Fibroblast of lung (primary cell): ENCODE results near the gene COL4A2. TPM values are rescaled to one million over a fixed set of nuclear protein-coding genes. Genes with fewer than 3 reads are reported as not detected.

Source experiments
- DNase-seq, 2 donors: peaks; one replicate each; pipeline versions ENCODE4 v3.0.0 to v3.0.0-alpha.2; 2010; ENCODE audit warnings: low read depth in 2 of 2
- H2AFZ ChIP-seq: 2 replicates; pipeline ENCODE4 v1.5.1; 2012; ENCODE audit warnings: low read length, control low read depth, inconsistent platforms
- H3K27ac ChIP-seq: 2 replicates; pipeline ENCODE4 v1.5.1; 2011; ENCODE audit warnings: low read length, control low read depth; ENCODE audit not compliant: insufficient read depth
- H3K27me3 ChIP-seq: 2 replicates; pipeline ENCODE4 v1.5.1; 2011; ENCODE audit warnings: mild to moderate bottlenecking, low read length; ENCODE audit not compliant: control insufficient read depth, insufficient read depth
- H3K36me3 ChIP-seq: 2 replicates; pipeline ENCODE4 v1.5.1; 2011; ENCODE audit warnings: low read length; ENCODE audit not compliant: control insufficient read depth, insufficient read depth
- H3K4me1 ChIP-seq: 2 replicates; pipeline ENCODE4 v1.5.1; 2011; ENCODE audit warnings: low read length; ENCODE audit not compliant: control insufficient read depth, insufficient read depth; ENCODE audit errors: extremely low read depth
- H3K4me2 ChIP-seq: 2 replicates; pipeline ENCODE4 v1.5.1; 2011; ENCODE audit warnings: low read length, control low read depth; ENCODE audit not compliant: insufficient read depth; ENCODE audit errors: extremely low read depth
- H3K4me3 ChIP-seq, 4 experiments: fragments of 200-600 bp in 1 of 4; sonication (generic) in 1 of 4; replicated peaks in 1 of 4; 2 replicates each; pipeline ENCODE4 v1.5.1; 2011 to 2016; ENCODE audit warnings: low read length in 4 of 4, low read depth in 3 of 4, mild to moderate bottlenecking in 3 of 4, control low read depth in 2 of 4, inconsistent platforms in 1 of 4, mixed read lengths in 1 of 4; ENCODE audit not compliant: insufficient read depth in 1 of 4; ENCODE audit errors: control extremely low read depth in 1 of 4
- H3K79me2 ChIP-seq: 2 replicates; pipeline ENCODE4 v1.5.1; 2012; ENCODE audit warnings: mild to moderate bottlenecking, low read length, inconsistent platforms; ENCODE audit not compliant: control insufficient read depth, insufficient read depth
- H3K9ac ChIP-seq: 2 replicates; pipeline ENCODE4 v1.5.1; 2011; ENCODE audit warnings: mild to moderate bottlenecking, low read length, control low read depth; ENCODE audit not compliant: insufficient read depth
- H3K9me3 ChIP-seq: 2 replicates; pipeline ENCODE4 v1.5.1; 2012; ENCODE audit warnings: low read depth, low read length; ENCODE audit not compliant: control insufficient read depth, insufficient read depth
- H4K20me1 ChIP-seq: 2 replicates; pipeline ENCODE4 v1.5.1; 2011; ENCODE audit warnings: low read length; ENCODE audit not compliant: control insufficient read depth, insufficient read depth; ENCODE audit errors: extremely low read depth
- EZH2 ChIP-seq: IDR thresholded peaks from 2 replicates; pipeline ENCODE4 v1.5.1; 2012; ENCODE audit warnings: low read length, control low read depth, mild to moderate bottlenecking; ENCODE audit errors: missing control alignments
- polyA plus RNA-seq, 2 donors: library from polyadenylated mRNA; depleted of rRNA in 1 of 2; stranded (reverse) in 1 of 2; unstranded in 1 of 2; fragments of >200 nt; gene quantifications; 2 replicates each; pipeline ENCODE4 v1.2.1, GENCODE V29; 2011 to 2012; ENCODE audit warnings: missing spikeins in 1 of 2
- total RNA-seq: library from RNA; depleted of rRNA; stranded (reverse); fragments of >200 nt; gene quantifications from 2 replicates; pipeline ENCODE4 v1.2.1, GENCODE V29; 2014
- TF ChIP-seq, protein P1 (sequence below), 2 donors: IDR thresholded peaks in 1 of 2; conservative IDR thresholded peaks in 1 of 2; 1 replicate in 1 of 2; 2 replicates in 1 of 2; pipeline ENCODE4 v1.5.1; 2011 to 2012; ENCODE audit warnings: low read length in 2 of 2, control low read depth in 1 of 2, inconsistent platforms in 1 of 2, low read depth in 1 of 2, mild to moderate bottlenecking in 1 of 2

Gene COL4A2
- total and polyA plus RNA-seq, 2 donors (not counting 1 experiment from before 2014, with no cell fraction given): 93.1 to 463 TPM

DNA sequence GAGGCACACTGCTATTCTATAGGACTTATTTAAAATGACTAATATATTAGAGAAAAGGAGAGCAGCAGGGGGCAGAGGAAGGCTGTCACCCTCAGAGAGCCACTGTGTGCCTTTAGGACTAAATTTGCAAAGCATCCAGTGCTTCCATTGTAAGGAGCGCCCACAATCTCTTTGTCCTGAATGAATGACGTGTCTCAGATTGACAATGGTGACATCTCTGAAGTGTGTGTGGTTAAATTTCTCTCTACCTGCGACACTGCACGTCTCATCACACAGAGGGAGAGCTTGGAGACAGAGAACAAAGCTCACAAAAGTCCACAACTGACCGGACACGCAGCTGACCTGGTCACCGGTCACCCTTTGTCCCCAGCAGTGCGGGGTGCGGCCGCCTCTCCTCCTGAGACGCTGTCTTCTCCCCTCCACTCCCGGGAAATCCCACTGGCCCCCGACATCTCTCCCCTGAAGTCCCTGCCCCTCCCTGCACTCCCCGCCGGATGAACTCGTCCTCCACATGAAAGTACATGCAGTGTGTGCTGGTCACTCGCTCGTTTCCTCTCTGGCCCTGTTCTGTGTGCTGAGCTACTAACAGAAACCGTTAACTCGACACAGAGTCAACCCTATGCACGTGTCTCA, 147.3 kb downstream of the COL4A2 start:
- H3K27me3 ChIP-seq: no peaks in the 10 kb centered on the region
- no peaks in the 10 kb centered on the region for H4K20me1 ChIP-seq
- H2AFZ ChIP-seq: no peak overlapping the region
- H3K9ac ChIP-seq: no peak overlapping the region
- DNase-seq: no peak
- no peak for TF ChIP-seq EZH2
- TF ChIP-seq, protein P1, sequence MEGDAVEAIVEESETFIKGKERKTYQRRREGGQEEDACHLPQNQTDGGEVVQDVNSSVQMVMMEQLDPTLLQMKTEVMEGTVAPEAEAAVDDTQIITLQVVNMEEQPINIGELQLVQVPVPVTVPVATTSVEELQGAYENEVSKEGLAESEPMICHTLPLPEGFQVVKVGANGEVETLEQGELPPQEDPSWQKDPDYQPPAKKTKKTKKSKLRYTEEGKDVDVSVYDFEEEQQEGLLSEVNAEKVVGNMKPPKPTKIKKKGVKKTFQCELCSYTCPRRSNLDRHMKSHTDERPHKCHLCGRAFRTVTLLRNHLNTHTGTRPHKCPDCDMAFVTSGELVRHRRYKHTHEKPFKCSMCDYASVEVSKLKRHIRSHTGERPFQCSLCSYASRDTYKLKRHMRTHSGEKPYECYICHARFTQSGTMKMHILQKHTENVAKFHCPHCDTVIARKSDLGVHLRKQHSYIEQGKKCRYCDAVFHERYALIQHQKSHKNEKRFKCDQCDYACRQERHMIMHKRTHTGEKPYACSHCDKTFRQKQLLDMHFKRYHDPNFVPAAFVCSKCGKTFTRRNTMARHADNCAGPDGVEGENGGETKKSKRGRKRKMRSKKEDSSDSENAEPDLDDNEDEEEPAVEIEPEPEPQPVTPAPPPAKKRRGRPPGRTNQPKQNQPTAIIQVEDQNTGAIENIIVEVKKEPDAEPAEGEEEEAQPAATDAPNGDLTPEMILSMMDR (conservative IDR thresholded peaks at IDR 0.05 in 1 of 2, IDR thresholded peaks at IDR 0.05 in 1 of 2; ENCODE audit: low read depth in 1 of 2, low read length in 2 of 2): no peak
- no peak overlapping the region for H3K4me2 ChIP-seq
- H3K79me2 ChIP-seq: no peaks in the 10 kb centered on the region
- H3K36me3 ChIP-seq: peaks cover 10% of the 10 kb centered on the region
- H3K4me1 ChIP-seq: no peaks in the 10 kb centered on the region
- H3K27ac ChIP-seq: no peak overlapping the region
- H3K4me3 ChIP-seq: no peak overlapping the region
- no peaks in the 10 kb centered on the region for H3K9me3 ChIP-seq

DNA sequence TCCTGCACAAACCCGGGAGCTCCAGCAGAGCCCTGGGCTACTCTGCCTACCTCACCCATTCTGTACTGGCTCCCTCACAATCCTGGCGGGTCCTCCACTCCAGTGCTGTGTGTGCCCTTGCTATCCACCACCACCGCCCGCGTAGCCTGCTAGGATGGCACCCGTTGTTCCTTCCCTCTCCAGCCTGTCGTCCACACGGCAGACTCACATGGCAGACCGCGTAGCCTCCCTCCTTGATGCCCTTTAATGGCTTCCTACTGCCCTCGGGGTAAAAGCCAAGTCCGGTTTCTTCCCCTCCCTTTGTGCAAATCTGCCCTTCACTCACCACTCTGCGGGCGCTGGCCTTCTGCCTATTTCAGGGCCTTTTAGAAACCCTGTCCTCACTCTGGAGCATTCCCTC, 147.9 kb downstream of the COL4A2 start:
- Histone ChIP-seq H4K20me1 (no peaks in the 10 kb centered on the region), H3K4me1 (no peaks in the 10 kb centered on the region), H3K36me3 (peaks cover 8% of the 10 kb centered on the region)

DNA sequence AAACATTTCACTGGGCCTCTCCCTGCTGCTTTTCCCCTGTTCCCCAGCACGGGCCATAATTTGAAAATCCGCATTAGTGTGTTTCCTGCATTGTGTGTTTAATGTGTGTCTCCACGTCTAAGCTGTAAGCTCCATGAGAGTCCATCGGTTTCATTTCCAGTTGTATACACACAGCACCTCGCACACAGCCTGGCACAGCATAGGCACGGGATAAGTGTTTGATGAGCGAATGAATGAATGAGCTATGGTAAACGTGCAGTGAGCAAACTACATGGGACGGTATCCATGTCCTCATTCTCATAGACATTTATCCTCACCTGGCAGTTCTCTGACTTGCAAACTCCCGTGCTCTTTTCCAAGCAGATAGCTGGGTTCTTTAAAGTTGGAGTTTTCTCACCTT, 148.4 kb downstream of the COL4A2 start:
- Histone ChIP-seq H4K20me1 (no peaks in the 10 kb centered on the region), H3K27me3 (no peaks in the 10 kb centered on the region), H3K4me1 (no peaks in the 10 kb centered on the region), H3K36me3 (peaks cover 8% of the 10 kb centered on the region), H3K4me3 (no peak overlapping the region), H3K9ac (no peak overlapping the region), H3K79me2 (no peaks in the 10 kb centered on the region), H2AFZ (no peak overlapping the region), H3K9me3 (no peaks in the 10 kb centered on the region), H3K27ac (no peak overlapping the region), H3K4me2 (no peak overlapping the region)
- TF ChIP-seq, protein P1 (conservative IDR thresholded peaks at IDR 0.05 in 1 of 2, IDR thresholded peaks at IDR 0.05 in 1 of 2; ENCODE audit: low read depth in 1 of 2, low read length in 2 of 2): no peak
- TF ChIP-seq EZH2: no peak
- no peak for DNase-seq

More for the DNA sequence above, 147.9 kb downstream of the COL4A2 start:
- H3K4me3 ChIP-seq: no peak overlapping the region
- no peak for TF ChIP-seq EZH2
- TF ChIP-seq, protein P1 (conservative IDR thresholded peaks at IDR 0.05 in 1 of 2, IDR thresholded peaks at IDR 0.05 in 1 of 2; ENCODE audit: low read depth in 1 of 2, low read length in 2 of 2): no peak
- DNase-seq: no peak
- H3K4me2 ChIP-seq: no peak overlapping the region
- no peak overlapping the region for H3K27ac ChIP-seq
- H2AFZ ChIP-seq: no peak overlapping the region
- no peaks in the 10 kb centered on the region for H3K27me3 ChIP-seq
- no peak overlapping the region for H3K9ac ChIP-seq
- no peaks in the 10 kb centered on the region for H3K9me3 ChIP-seq
- H3K79me2 ChIP-seq: no peaks in the 10 kb centered on the region
